ENCODE data around the gene CCDC146.

CCDC146 gene

DNA sequence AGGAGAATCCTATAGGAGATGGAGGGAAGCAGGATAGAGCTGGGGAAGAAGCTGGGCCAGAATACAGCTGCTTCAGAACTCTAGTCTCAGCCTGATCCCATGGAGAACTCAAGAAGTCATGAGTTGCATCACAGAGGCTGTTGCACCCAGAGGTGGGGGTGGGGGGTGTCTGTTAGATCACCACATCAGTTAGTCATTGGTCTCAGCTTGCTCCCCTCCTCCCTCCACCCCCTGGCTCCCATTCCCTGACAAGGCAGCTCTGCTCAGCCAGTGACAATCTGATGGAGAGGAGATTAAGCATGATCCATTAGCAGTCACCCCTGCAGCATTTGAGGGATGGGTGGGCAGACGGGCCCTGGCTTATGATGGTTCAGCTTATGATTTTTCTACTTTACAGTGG is 135.6 kb downstream of the CCDC146 start:
- in situ Hi-C loops (cut with MboI; ENCODE audit: low sequenced_read_pairs, unreplicated experiment), result no loop called here
- TF ChIP-seq, protein P1, sequence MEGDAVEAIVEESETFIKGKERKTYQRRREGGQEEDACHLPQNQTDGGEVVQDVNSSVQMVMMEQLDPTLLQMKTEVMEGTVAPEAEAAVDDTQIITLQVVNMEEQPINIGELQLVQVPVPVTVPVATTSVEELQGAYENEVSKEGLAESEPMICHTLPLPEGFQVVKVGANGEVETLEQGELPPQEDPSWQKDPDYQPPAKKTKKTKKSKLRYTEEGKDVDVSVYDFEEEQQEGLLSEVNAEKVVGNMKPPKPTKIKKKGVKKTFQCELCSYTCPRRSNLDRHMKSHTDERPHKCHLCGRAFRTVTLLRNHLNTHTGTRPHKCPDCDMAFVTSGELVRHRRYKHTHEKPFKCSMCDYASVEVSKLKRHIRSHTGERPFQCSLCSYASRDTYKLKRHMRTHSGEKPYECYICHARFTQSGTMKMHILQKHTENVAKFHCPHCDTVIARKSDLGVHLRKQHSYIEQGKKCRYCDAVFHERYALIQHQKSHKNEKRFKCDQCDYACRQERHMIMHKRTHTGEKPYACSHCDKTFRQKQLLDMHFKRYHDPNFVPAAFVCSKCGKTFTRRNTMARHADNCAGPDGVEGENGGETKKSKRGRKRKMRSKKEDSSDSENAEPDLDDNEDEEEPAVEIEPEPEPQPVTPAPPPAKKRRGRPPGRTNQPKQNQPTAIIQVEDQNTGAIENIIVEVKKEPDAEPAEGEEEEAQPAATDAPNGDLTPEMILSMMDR (IDR thresholded peaks at IDR 0.05; ENCODE audit: borderline replicate concordance, control extremely low read depth, extremely low read depth, insufficient read depth, missing control alignments), result no peak
- DNase-seq (ENCODE audit: low spot score), result no peak

DNA sequence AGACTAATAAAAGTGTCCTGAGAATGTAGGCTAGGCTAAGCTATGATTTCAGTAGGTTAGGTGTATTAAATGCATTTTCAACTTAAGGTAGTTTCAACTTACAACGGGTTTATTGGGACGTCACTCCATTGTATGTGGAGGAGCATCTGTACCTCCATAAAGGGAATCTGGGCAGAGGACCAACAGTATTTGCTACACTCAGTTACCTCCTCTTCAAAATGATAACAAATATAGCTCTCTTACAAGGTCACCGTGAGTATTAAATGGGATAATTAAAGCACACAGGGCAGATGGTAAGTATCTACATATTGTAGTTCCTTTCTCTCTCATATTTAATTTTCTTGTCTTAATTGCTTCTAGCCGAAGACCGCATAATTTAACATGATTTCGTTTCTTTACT is 136.2 kb downstream of the CCDC146 start:
- in situ Hi-C loops (cut with MboI; ENCODE audit: low sequenced_read_pairs, unreplicated experiment), result no loop called here

DNA sequence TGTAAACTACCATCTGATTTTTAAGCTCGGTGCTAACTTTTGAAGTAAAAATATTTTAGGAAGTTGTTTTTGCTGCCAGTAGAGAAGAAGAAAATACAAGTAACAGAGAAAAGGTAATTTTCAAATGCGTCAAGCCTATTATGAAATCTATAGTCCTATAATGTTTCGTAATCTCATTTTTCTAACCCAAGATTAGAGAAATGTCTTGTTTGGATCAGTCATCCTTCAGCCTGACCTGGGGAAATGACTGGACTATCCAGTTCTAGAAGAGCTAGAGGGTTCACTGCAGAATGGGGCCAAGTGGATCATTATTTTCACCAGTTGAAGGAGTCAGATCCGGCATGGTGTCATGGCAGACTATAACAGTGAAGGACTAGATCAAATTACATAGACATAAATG is 139.9 kb downstream of the CCDC146 start:
- in situ Hi-C loops (cut with MboI; ENCODE audit: low sequenced_read_pairs, unreplicated experiment), result no loop called here
- TF ChIP-seq, protein P1 (IDR thresholded peaks at IDR 0.05; ENCODE audit: borderline replicate concordance, control extremely low read depth, extremely low read depth, insufficient read depth, missing control alignments), result no peak
- no peak for DNase-seq (ENCODE audit: low spot score)

More for the DNA sequence above, 136.2 kb downstream of the CCDC146 start:
- TF ChIP-seq, protein P1 (IDR thresholded peaks at IDR 0.05; ENCODE audit: borderline replicate concordance, control extremely low read depth, extremely low read depth, insufficient read depth, missing control alignments), result no peak
- DNase-seq (ENCODE audit: low spot score), result no peak

DNA sequence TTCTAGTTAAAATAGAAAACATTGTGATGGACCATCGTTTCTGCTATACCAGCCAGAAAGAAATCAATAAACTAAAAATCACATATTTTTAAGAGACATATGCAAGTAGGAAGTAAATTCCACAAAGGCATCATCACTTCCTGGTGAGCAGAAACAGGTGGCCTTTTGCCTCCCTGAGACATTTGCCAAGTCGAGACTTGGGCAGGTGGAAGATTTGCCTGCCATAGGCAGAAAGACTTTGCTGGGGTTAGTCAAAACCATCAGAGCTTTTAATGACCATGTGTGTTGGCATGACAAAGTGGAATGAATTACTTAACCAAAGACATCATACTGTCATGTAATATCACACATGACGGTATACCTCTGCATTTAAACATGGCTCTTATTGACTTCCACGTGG is 143.3 kb downstream of the CCDC146 start:
- in situ Hi-C loops (cut with MboI; ENCODE audit: low sequenced_read_pairs, unreplicated experiment), result no loop called here
- TF ChIP-seq, protein P1 (IDR thresholded peaks at IDR 0.05; ENCODE audit: borderline replicate concordance, control extremely low read depth, extremely low read depth, insufficient read depth, missing control alignments), result no peak

DNA sequence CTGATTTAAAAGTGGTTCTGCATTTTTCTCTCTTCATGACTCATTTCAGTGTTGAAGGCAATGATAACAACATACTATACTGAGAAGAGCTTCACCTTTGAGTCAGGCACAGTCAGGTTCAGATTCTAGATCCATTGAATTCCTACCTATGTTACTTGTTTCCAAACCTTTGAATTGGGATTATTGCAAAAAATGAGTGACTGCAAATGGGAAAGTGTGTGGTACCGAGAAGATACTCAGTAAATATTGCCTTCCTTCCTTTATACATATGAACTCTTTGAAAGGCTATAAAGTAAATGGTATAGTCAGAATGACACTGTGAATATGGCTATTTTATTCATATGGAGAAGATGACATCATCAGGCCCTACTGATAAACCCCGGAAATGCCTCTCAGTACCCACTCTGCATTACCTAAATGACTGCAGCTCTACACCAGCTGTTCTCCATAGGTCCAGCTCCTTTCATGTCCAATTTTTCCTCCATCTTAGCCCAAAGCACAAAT is 143.9 kb downstream of the CCDC146 start:
- TF ChIP-seq, protein P1 (IDR thresholded peaks at IDR 0.05; ENCODE audit: borderline replicate concordance, control extremely low read depth, extremely low read depth, insufficient read depth, missing control alignments), result no peak
- in situ Hi-C loops (cut with MboI; ENCODE audit: low sequenced_read_pairs, unreplicated experiment), result no loop called here
- DNase-seq (ENCODE audit: low spot score), result peak; percentile 64

More for the DNA sequence above, 143.3 kb downstream of the CCDC146 start:
- DNase-seq (ENCODE audit: low spot score), result no peak

DNA sequence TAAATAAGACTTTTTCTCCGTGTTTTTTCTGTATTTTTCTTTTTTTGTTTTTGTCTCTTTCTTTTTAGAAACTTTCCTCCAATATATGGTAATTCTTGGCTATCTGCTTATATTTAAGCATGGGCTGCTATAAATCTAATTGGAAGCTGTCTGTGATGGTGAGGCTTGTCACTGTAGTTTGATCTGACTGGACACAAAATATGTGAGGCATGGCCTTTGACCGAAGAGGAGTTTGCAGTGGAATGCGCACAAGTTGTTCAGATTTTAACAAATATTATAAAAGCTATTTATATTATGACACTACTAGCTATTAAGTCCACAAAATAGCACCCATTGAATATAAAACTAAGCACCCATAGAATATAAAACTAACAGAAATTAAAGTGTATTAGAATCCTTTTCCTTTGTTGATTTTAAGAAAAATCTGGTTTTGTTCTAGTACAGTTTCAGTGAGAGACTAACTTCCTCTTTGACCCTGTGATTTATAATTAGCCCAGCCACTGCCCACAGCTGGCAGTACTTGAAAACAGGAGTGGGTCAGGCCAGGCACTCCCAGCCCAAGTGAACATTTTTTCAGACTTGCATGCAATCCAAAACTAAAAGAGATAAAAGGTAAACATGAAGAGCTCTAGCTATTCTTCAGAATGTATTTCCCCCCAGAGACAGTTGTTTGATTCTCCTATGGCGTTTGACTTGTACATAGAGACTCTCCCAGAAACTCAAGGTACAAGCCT is 147.1 kb downstream of the CCDC146 start:
- in situ Hi-C loops (cut with MboI; ENCODE audit: low sequenced_read_pairs, unreplicated experiment), result no loop called here
- TF ChIP-seq, protein P1 (IDR thresholded peaks at IDR 0.05; ENCODE audit: borderline replicate concordance, control extremely low read depth, extremely low read depth, insufficient read depth, missing control alignments), result no peak

More for the DNA sequence above, 147.1 kb downstream of the CCDC146 start:
- DNase-seq (ENCODE audit: low spot score), result no peak

Measured in GM13976 (cell line).